ENCODE measurements around the gene DNAJB6.

DNAJB6 gene

GRCh38 chr7:157432541-157432956 is 95.7 kb downstream of the DNAJB6 start:
- H3K27me3 ChIP-seq: no peaks in the 10 kb centered on the region
- intact Hi-C loops (cut with DNase I; ENCODE audit: low total_unique reads): no loop called here
- no peak for TF ChIP-seq CTCF (IDR thresholded peaks at IDR 0.05)
- H3K27ac ChIP-seq: no peak overlapping the region
- peak in 1 of 2 donors; percentile 48 for DNase-seq
- H3K4me1 ChIP-seq: peaks cover 0 to 9% (median 5%) of the 10 kb centered on the region in 4 donors
- H3K9me3 ChIP-seq: no peaks in the 10 kb centered on the region
- H3K4me3 ChIP-seq: peak overlapping the region; percentile 7 to 38
- H3K36me3 ChIP-seq: no peaks in the 10 kb centered on the region

GRCh38 chr7:157432957-157433576 is 96.3 kb downstream of the DNAJB6 start:
- DNase-seq: peak in 1 of 2 donors; percentile 28
- intact Hi-C loops (cut with DNase I; ENCODE audit: low total_unique reads): no loop called here
- no peak overlapping the region for H3K27ac ChIP-seq
- H3K27me3 ChIP-seq: no peaks in the 10 kb centered on the region
- peak overlapping the region; percentile 7 to 38 for H3K4me3 ChIP-seq
- TF ChIP-seq CTCF (IDR thresholded peaks at IDR 0.05): peak; percentile 57 to 61
- peaks cover 0 to 9% (median 5%) of the 10 kb centered on the region in 4 donors for H3K4me1 ChIP-seq
- no peaks in the 10 kb centered on the region for H3K9me3 ChIP-seq
- H3K36me3 ChIP-seq: no peaks in the 10 kb centered on the region

GRCh38 chr7:157433628-157434027 is 96.8 kb downstream of the DNAJB6 start:
- intact Hi-C loops (cut with DNase I; ENCODE audit: low total_unique reads): no loop called here
- no peak overlapping the region for H3K27ac ChIP-seq
- DNase-seq: peak in 1 of 2 donors; percentile 32

GRCh38 chr7:157434231-157434630 is 97.4 kb downstream of the DNAJB6 start:
- Histone ChIP-seq H3K36me3 (no peaks in the 10 kb centered on the region), H3K4me3 (no peak overlapping the region), H3K27me3 (no peaks in the 10 kb centered on the region), H3K27ac (no peak overlapping the region), H3K9me3 (no peaks in the 10 kb centered on the region), H3K4me1 (peaks cover 0 to 9% (median 5%) of the 10 kb centered on the region in 4 donors)
- TF ChIP-seq CTCF (IDR thresholded peaks at IDR 0.05): no peak
- peak in 1 of 2 donors; percentile 38 for DNase-seq
- intact Hi-C loops (cut with DNase I; ENCODE audit: low total_unique reads): no loop called here

More at GRCh38 chr7:157433628-157434027, 96.8 kb downstream of the DNAJB6 start:
- Histone ChIP-seq H3K4me1 (peaks cover 0 to 9% (median 5%) of the 10 kb centered on the region in 4 donors), H3K36me3 (no peaks in the 10 kb centered on the region), H3K9me3 (no peaks in the 10 kb centered on the region), H3K27me3 (no peaks in the 10 kb centered on the region), H3K4me3 (no peak overlapping the region)
- no peak for TF ChIP-seq CTCF (IDR thresholded peaks at IDR 0.05)

GRCh38 chr7:157434701-157435100 is 97.9 kb downstream of the DNAJB6 start:
- TF ChIP-seq CTCF (IDR thresholded peaks at IDR 0.05): no peak
- intact Hi-C loops (cut with DNase I; ENCODE audit: low total_unique reads): no loop called here

More at GRCh38 chr7:157434701-157435100, 97.9 kb downstream of the DNAJB6 start:
- Histone ChIP-seq H3K4me3 (no peak overlapping the region), H3K36me3 (no peaks in the 10 kb centered on the region), H3K9me3 (no peaks in the 10 kb centered on the region), H3K27ac (no peak overlapping the region), H3K4me1 (peaks cover 0 to 9% (median 5%) of the 10 kb centered on the region in 4 donors), H3K27me3 (no peaks in the 10 kb centered on the region)
- DNase-seq: no peak

Data from tibial artery (tissue), 4 donors.